Keratinocyte (primary cell): ENCODE measurements around the gene FAM177B.

Experiments
- CTCF ChIP-seq, 3 experiments: IDR thresholded peaks in 1 of 3; conservative IDR thresholded peaks in 1 of 3; optimal IDR thresholded peaks in 1 of 3; 2 replicates in 2 of 3; 3 replicates in 1 of 3; pipeline versions ENCODE3 to v1.5.1; 2011; ENCODE audit warnings: low read length in 3 of 3, mild to moderate bottlenecking in 3 of 3, moderate library complexity in 2 of 3, control low read depth in 1 of 3, inconsistent platforms in 1 of 3; ENCODE audit not compliant: insufficient read depth in 2 of 3; ENCODE audit errors: extremely low read depth in 1 of 3
- EZH2 ChIP-seq: IDR thresholded peaks from one replicate; pipeline ENCODE4 v1.6.1; 2012; ENCODE audit warnings: inconsistent platforms, mild to moderate bottlenecking, low read length, moderate library complexity

DNA sequence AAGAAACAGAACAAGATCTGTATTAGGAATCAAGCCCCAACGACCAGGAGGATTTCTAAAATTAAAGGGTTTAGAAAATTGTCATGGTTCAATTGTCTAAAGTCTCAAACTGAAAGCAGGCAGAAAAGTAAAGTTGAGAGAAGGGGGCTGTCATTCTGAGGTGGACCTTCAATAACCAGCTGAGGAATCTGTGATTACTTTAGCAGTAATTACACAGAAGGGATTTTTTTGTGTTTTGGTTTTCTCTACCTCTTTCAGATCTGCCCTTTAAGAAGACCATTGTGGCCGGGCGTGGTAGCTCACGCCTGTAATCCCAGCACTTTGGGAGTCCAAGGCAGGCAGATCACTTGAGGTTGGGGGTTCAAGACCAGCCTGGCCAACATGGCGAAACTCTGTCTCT lies 42.1 kb upstream of the FAM177B start:
- no peak for TF ChIP-seq EZH2
- no peak for TF ChIP-seq CTCF (optimal IDR thresholded peaks at IDR 0.05 in 1 of 3, IDR thresholded peaks at IDR 0.05 in 1 of 3, conservative IDR thresholded peaks at IDR 0.05 in 1 of 3; ENCODE audit: extremely low read depth in 1 of 3, insufficient read depth in 2 of 3, low read length in 3 of 3)
